Subcutaneous abdominal adipose tissue (tissue), 5 donors: Measurements from ENCODE around the gene ACO1.
"Not testable (repeated sequence)": the region's sequence is repeated elsewhere in the genome, so short reads cannot be mapped to it uniquely, and the experiment has no call there.

Experiments used
- H3K27ac ChIP-seq: one replicate; pipeline ENCODE4 v1.7.0; 2013; ENCODE audit warnings: low read depth, mild to moderate bottlenecking, inconsistent platforms, low read length, moderate library complexity
- H3K27me3 ChIP-seq, 5 donors: one replicate each; pipeline ENCODE4 v1.7.0; 2013; ENCODE audit warnings: low read length in 5 of 5, inconsistent platforms in 1 of 5; ENCODE audit not compliant: control insufficient read depth in 5 of 5, insufficient read depth in 4 of 5
- H3K36me3 ChIP-seq, 5 donors: one replicate each; pipeline ENCODE4 v1.7.0; 2013; ENCODE audit warnings: low read length in 5 of 5; ENCODE audit not compliant: control insufficient read depth in 5 of 5, insufficient read depth in 5 of 5
- H3K4me1 ChIP-seq, 5 donors: one replicate each; pipeline ENCODE4 v1.7.0; 2013; ENCODE audit warnings: low read length in 5 of 5, mild to moderate bottlenecking in 3 of 5, moderate library complexity in 1 of 5; ENCODE audit not compliant: control insufficient read depth in 5 of 5, insufficient read depth in 5 of 5
- H3K4me3 ChIP-seq, 5 donors: one replicate each; pipeline ENCODE4 v1.7.0; 2013; ENCODE audit warnings: low read length in 5 of 5, low read depth in 1 of 5
- H3K9ac ChIP-seq, 5 donors: one replicate each; pipeline ENCODE4 v1.7.0; 2013; ENCODE audit warnings: low read length in 5 of 5, mild to moderate bottlenecking in 4 of 5, moderate library complexity in 3 of 5
- H3K9me3 ChIP-seq, 5 donors: one replicate each; pipeline ENCODE4 v1.7.0; 2013; ENCODE audit warnings: low read length in 5 of 5; ENCODE audit not compliant: control insufficient read depth in 5 of 5
- donor health status: healthy.
- donor health status: healthy.
- donor health status: healthy.
- donor health status: healthy.
- donor health status: healthy.

Gene ACO1

GRCh38 chr9:32350682-32351081 lies 33.8 kb upstream of the ACO1 start:
- H3K4me1 ChIP-seq: peaks cover 0 to under 1% (median 0%) of the 10 kb centered on the region in 5 donors
- H3K4me3 ChIP-seq: no peak overlapping the region
- H3K36me3 ChIP-seq: no peaks in the 10 kb centered on the region
- no peaks in the 10 kb centered on the region for H3K27me3 ChIP-seq
- no peaks in the 10 kb centered on the region for H3K9me3 ChIP-seq
- no peak overlapping the region for H3K27ac ChIP-seq
- H3K9ac ChIP-seq: no peak overlapping the region

GRCh38 chr9:32351845-32352244 lies 32.6 kb upstream of the ACO1 start:
- H3K9me3 ChIP-seq: no peaks in the 10 kb centered on the region
- H3K27ac ChIP-seq: no peak overlapping the region
- H3K36me3 ChIP-seq: no peaks in the 10 kb centered on the region
- no peak overlapping the region for H3K4me3 ChIP-seq
- H3K9ac ChIP-seq: no peak overlapping the region
- H3K27me3 ChIP-seq: no peaks in the 10 kb centered on the region
- H3K4me1 ChIP-seq: no peaks in the 10 kb centered on the region

GRCh38 chr9:32353476-32353875 lies 31.0 kb upstream of the ACO1 start:
- not testable (repeated sequence) for H3K4me1 ChIP-seq, H3K9ac ChIP-seq, H3K9me3 ChIP-seq, H3K36me3 ChIP-seq, H3K4me3 ChIP-seq, H3K27me3 ChIP-seq, H3K27ac ChIP-seq

- H3K9ac ChIP-seq: no peak overlapping the region
- no peaks in the 10 kb centered on the region for H3K4me1 ChIP-seq
- H3K9me3 ChIP-seq: no peaks in the 10 kb centered on the region
- H3K27me3 ChIP-seq: peaks cover 0 to 6% (median 0%) of the 10 kb centered on the region in 5 donors
- H3K36me3 ChIP-seq: no peaks in the 10 kb centered on the region
- H3K27ac ChIP-seq: no peak overlapping the region
- H3K4me3 ChIP-seq: no peak overlapping the region
Measured at GRCh38 chr9:32359452-32359851, 25.0 kb upstream of the ACO1 start.

- no peak overlapping the region for H3K27ac ChIP-seq
- no peaks in the 10 kb centered on the region for H3K36me3 ChIP-seq
- H3K9ac ChIP-seq: no peak overlapping the region
- peaks cover 0 to 6% (median 0%) of the 10 kb centered on the region in 5 donors for H3K27me3 ChIP-seq
- no peaks in the 10 kb centered on the region for H3K9me3 ChIP-seq
- no peaks in the 10 kb centered on the region for H3K4me1 ChIP-seq
- no peak overlapping the region for H3K4me3 ChIP-seq
Measured at GRCh38 chr9:32360983-32361673, 23.3 kb upstream of the ACO1 start.

GRCh38 chr9:32371279-32371678 lies 13.2 kb upstream of the ACO1 start:
- no peak overlapping the region for H3K9ac ChIP-seq
- H3K4me1 ChIP-seq: no peaks in the 10 kb centered on the region
- peaks cover 0 to 2% (median 0%) of the 10 kb centered on the region in 5 donors for H3K27me3 ChIP-seq
- H3K27ac ChIP-seq: no peak overlapping the region
- H3K36me3 ChIP-seq: no peaks in the 10 kb centered on the region
- no peak overlapping the region for H3K4me3 ChIP-seq
- peaks cover 0 to 9% (median 6%) of the 10 kb centered on the region in 5 donors for H3K9me3 ChIP-seq

GRCh38 chr9:32371679-32372078 lies 12.8 kb upstream of the ACO1 start:
- Histone ChIP-seq H3K9ac (no peak overlapping the region), H3K36me3 (no peaks in the 10 kb centered on the region), H3K27me3 (peaks cover 0 to 2% (median 0%) of the 10 kb centered on the region in 5 donors), H3K27ac (no peak overlapping the region), H3K9me3 (peaks cover 0 to 9% (median 6%) of the 10 kb centered on the region in 5 donors), H3K4me3 (no peak overlapping the region), H3K4me1 (no peaks in the 10 kb centered on the region)

- Histone ChIP-seq H3K4me3 (no peak overlapping the region), H3K9me3 (peaks cover 0 to 2% (median 2%) of the 10 kb centered on the region in 5 donors), H3K27ac (no peak overlapping the region), H3K36me3 (no peaks in the 10 kb centered on the region), H3K27me3 (peaks cover 0 to 2% (median 0%) of the 10 kb centered on the region in 5 donors), H3K4me1 (no peaks in the 10 kb centered on the region), H3K9ac (no peak overlapping the region)
Measured at GRCh38 chr9:32376285-32376684, 8.2 kb upstream of the ACO1 start.

- Histone ChIP-seq H3K4me3 (no peak overlapping the region), H3K36me3 (no peaks in the 10 kb centered on the region), H3K4me1 (peaks cover 0 to 6% (median 5%) of the 10 kb centered on the region in 5 donors), H3K9ac (no peak overlapping the region), H3K27ac (no peak overlapping the region), H3K27me3 (no peaks in the 10 kb centered on the region), H3K9me3 (no peaks in the 10 kb centered on the region)
Measured at GRCh38 chr9:32378496-32378895, 5.9 kb upstream of the ACO1 start.

GRCh38 chr9:32378993-32379729 lies 5.3 kb upstream of the ACO1 start:
- no peak overlapping the region for H3K9ac ChIP-seq
- no peaks in the 10 kb centered on the region for H3K36me3 ChIP-seq
- no peak overlapping the region for H3K27ac ChIP-seq
- peaks cover 0 to 11% (median 10%) of the 10 kb centered on the region in 5 donors for H3K4me1 ChIP-seq
- no peak overlapping the region for H3K4me3 ChIP-seq
- no peaks in the 10 kb centered on the region for H3K9me3 ChIP-seq
- H3K27me3 ChIP-seq: no peaks in the 10 kb centered on the region
